Uterus (tissue), 4 donors: ENCODE results near the gene TSPO. TPM values are rescaled to one million over a fixed set of nuclear protein-coding genes. Genes with fewer than 3 reads are reported as not detected.

Experiments used
- DNase-seq, 2 donors: peaks; one replicate each; pipeline ENCODE4 v3.0.0-alpha.2; 2019 to 2020
- H3K27ac ChIP-seq, 2 donors: fragments of 200-600 bp; sonication (generic); 1 replicate in 1 of 2; 2 replicates in 1 of 2; pipeline ENCODE4 v1.5.1; 2016 to 2018
- H3K27me3 ChIP-seq, 2 donors: fragments of 200-600 bp; sonication (generic); one replicate each; pipeline ENCODE4 v1.5.1; 2018 to 2019; ENCODE audit warnings: control low read depth in 1 of 2
- H3K36me3 ChIP-seq, 2 donors: fragments of 200-600 bp; sonication (generic); one replicate each; pipeline ENCODE4 v1.5.1; 2019; ENCODE audit warnings: control low read depth in 1 of 2
- H3K4me1 ChIP-seq, 2 donors: fragments of 200-600 bp; sonication (generic); one replicate each; pipeline ENCODE4 v1.5.1; 2018 to 2019; ENCODE audit warnings: control low read depth in 1 of 2
- H3K4me3 ChIP-seq, 2 donors: fragments of 200-600 bp; sonication (generic); 1 replicate in 1 of 2; 2 replicates in 1 of 2; pipeline ENCODE4 v1.5.1; 2018 to 2019; ENCODE audit warnings: mild to moderate bottlenecking in 1 of 2
- H3K9me3 ChIP-seq, 2 donors: fragments of 200-600 bp; sonication (generic); one replicate each; pipeline ENCODE4 v1.5.1; 2019; ENCODE audit warnings: control low read depth in 1 of 2
- POLR2A ChIP-seq, 2 donors: fragments of 450-650 bp; IDR thresholded peaks; one replicate each; pipeline ENCODE4 v1.6.1; 2016; ENCODE audit warnings: antibody characterized with exemption in 2 of 2, mild to moderate bottlenecking in 1 of 2, moderate library complexity in 1 of 2
- intact Hi-C: fragments of 100-400 bp; cut with DNase I; formaldehyde crosslinking; loops from one replicate; pipeline ENCODE4 v1.15.1; 2023; ENCODE audit warnings: low total_unique reads
- total RNA-seq, 4 donors: library from RNA; depleted of rRNA in 3 of 4; stranded (reverse); fragments of >200 nt in 3 of 4; gene quantifications; one replicate each; pipeline versions ENCODE4 v1.1.0 to v1.2.4, GENCODE V29; 2014 to 2023
- TF ChIP-seq, protein P1 (sequence below), 4 experiments: fragments of 200-600 bp in 2 of 4; fragments of 450-650 bp in 2 of 4; sonication (generic) in 2 of 4; IDR thresholded peaks; one replicate each; pipeline ENCODE4 v1.5.1; 2016 to 2019; ENCODE audit warnings: antibody characterized with exemption in 4 of 4, mild to moderate bottlenecking in 2 of 4, moderate library complexity in 1 of 4
- donor health status: DM: yes; HTN: yes; CAD: no.

TSPO gene
- total RNA-seq, 4 donors from 2014 or later = 73.7 to 267 (median 148) TPM

DNA sequence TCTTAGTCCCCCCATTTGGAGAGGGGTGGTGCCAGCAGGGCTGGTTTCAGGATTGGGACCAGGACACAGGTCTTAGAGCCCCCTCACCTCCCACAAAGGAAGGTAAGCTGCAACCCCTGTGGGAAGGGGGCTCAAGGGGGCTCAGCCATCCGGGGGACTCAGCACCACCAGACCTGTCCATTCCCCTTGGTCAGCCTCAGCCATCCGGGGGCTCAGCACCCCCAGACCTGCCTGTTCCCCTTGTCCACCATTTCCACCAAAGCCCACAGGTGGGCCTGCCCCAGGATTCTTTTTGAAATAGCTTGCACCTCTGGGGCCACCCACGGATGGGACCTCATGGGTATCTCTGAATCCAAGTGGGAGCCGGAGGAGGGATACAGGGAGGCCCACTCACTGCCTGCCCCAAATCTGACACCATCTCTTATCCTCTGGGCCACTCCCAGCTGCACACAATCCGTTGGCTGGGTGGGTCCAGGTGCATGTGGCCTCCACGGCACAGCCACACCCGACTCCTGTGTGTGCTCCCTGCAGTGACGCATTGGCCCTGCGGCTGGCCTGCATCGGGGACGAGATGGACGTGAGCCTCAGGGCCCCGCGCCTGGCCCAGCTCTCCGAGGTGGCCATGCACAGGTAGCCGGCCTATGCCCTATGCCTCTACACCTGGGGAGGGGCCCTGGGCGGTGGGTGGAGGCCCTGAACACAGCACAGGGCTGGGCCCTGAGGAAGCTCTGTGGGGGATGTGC lies 24.0 kb upstream of the TSPO start:
- Histone ChIP-seq H3K27ac (no peak overlapping the region), H3K4me3 (no peak overlapping the region), H3K9me3 (no peaks in the 10 kb centered on the region), H3K4me1 (no peaks in the 10 kb centered on the region), H3K27me3 (no peaks in the 10 kb centered on the region), H3K36me3 (no peaks in the 10 kb centered on the region)
- no peak for DNase-seq
- TF ChIP-seq, protein P1, sequence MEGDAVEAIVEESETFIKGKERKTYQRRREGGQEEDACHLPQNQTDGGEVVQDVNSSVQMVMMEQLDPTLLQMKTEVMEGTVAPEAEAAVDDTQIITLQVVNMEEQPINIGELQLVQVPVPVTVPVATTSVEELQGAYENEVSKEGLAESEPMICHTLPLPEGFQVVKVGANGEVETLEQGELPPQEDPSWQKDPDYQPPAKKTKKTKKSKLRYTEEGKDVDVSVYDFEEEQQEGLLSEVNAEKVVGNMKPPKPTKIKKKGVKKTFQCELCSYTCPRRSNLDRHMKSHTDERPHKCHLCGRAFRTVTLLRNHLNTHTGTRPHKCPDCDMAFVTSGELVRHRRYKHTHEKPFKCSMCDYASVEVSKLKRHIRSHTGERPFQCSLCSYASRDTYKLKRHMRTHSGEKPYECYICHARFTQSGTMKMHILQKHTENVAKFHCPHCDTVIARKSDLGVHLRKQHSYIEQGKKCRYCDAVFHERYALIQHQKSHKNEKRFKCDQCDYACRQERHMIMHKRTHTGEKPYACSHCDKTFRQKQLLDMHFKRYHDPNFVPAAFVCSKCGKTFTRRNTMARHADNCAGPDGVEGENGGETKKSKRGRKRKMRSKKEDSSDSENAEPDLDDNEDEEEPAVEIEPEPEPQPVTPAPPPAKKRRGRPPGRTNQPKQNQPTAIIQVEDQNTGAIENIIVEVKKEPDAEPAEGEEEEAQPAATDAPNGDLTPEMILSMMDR (IDR thresholded peaks at IDR 0.05) = no peak
- no peak for TF ChIP-seq POLR2A (IDR thresholded peaks at IDR 0.05)
- intact Hi-C loops = no loop called here

DNA sequence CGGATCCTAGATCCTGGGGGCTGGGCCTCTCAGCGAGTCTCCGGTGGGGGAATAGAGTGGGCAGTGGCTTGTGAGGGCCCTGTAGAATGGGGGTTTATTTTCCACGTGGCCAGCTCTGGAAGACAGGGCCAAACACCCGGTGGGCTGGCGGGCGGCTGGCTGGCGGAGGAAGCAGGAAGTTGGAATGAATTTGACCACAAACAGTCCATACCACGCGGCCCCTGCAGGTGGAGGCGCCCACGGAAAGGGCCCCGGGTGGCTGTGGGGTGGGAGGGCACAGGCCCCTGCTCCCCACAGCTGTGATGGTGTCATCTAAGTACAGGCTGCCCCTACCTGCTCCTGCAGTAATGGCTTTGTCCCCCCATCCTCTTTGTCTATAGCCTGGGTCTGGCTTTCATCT lies 23.2 kb upstream of the TSPO start:
- Histone ChIP-seq H3K4me3 (no peak overlapping the region), H3K27ac (no peak overlapping the region), H3K9me3 (no peaks in the 10 kb centered on the region), H3K4me1 (no peaks in the 10 kb centered on the region), H3K27me3 (no peaks in the 10 kb centered on the region), H3K36me3 (no peaks in the 10 kb centered on the region)
- DNase-seq = no peak
- no peak for TF ChIP-seq POLR2A (IDR thresholded peaks at IDR 0.05)
- TF ChIP-seq, protein P1 (IDR thresholded peaks at IDR 0.05) = no peak
- intact Hi-C loops = no loop called here

DNA sequence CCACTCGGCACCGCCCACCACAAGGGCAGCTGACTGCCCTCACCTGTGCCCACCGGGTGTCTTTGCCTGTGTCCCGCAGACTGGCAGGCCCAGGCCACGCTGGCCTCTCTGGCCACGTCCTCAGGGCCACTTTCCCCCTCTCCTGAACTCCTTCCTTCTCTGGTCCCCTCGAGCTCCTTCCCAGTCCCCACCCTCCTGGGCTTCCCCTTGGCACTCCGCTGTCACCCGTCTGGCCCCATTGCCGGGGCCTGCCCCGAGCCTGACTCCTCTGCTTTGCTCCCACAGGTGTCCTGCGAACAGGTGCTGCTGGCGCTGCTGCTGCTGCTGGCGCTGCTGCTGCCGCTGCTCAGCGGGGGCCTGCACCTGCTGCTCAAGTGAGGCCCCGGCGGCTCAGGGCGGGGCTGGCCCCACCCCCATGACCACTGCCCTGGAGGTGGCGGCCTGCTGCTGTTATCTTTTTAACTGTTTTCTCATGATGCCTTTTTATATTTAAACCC lies 22.4 kb upstream of the TSPO start:
- no peaks in the 10 kb centered on the region for H3K9me3 ChIP-seq
- no peaks in the 10 kb centered on the region for H3K4me1 ChIP-seq
- no peaks in the 10 kb centered on the region for H3K27me3 ChIP-seq
- H3K36me3 ChIP-seq = no peaks in the 10 kb centered on the region
- H3K27ac ChIP-seq = no peak overlapping the region
- TF ChIP-seq, protein P1 (IDR thresholded peaks at IDR 0.05) = no peak
- no peak for TF ChIP-seq POLR2A (IDR thresholded peaks at IDR 0.05)
- DNase-seq = no peak
- no peak overlapping the region for H3K4me3 ChIP-seq
- intact Hi-C loops = no loop called here

- no peaks in the 10 kb centered on the region for H3K9me3 ChIP-seq
- no peaks in the 10 kb centered on the region for H3K4me1 ChIP-seq
- no peak for TF ChIP-seq POLR2A (IDR thresholded peaks at IDR 0.05)
- TF ChIP-seq, protein P1 (IDR thresholded peaks at IDR 0.05) = no peak
- intact Hi-C loops = no loop called here
- no peaks in the 10 kb centered on the region for H3K36me3 ChIP-seq
- no peak overlapping the region for H3K27ac ChIP-seq
- no peak for DNase-seq
- no peaks in the 10 kb centered on the region for H3K27me3 ChIP-seq
- no peak overlapping the region for H3K4me3 ChIP-seq
Measured at GRCh38 chr22:43129426-43130425, 21.6 kb upstream of the TSPO start.
